Caco-2 (cell line): ENCODE measurements around the gene LSP1. TPM values are rescaled to one million over a fixed set of nuclear protein-coding genes. Genes with fewer than 3 reads are reported as not detected.

Source experiments
- BruUV-seq: library from RNA; stranded (reverse); fragments of 400-500 nt; replicated peaks from 2 replicates; lab custom pipeline; 2021; lab: Mats Ljungman, UMichigan
- CTCF ChIA-PET: fragments of 300-600 bp; sonication (Branson Sonifier 250); formaldehyde crosslinking; loops from one replicate; lab custom pipeline; 2022; ENCODE audit warnings: antibody characterized with exemption; lab: Charles Lee
- POLR2A ChIA-PET: fragments of 300-600 bp; sonication (Branson Sonifier 250); formaldehyde crosslinking; loops from one replicate; lab custom pipeline; 2022; ENCODE audit warnings: antibody characterized with exemption; lab: Charles Lee
- DNase-seq, 2 experiments: peaks; one replicate each; pipeline versions ENCODE4 v3.0.0 to v3.0.0-alpha.2; 2020 to 2022
- H3K27me3 ChIP-seq: replicated peaks from 2 replicates; pipeline ENCODE4 v1.6.0; 2011; ENCODE audit warnings: low read length; ENCODE audit not compliant: control insufficient read depth, insufficient read depth
- H3K36me3 ChIP-seq: 2 replicates; pipeline ENCODE4 v1.5.1; 2011; ENCODE audit warnings: low read length; ENCODE audit not compliant: control insufficient read depth, insufficient read depth
- H3K4me1 ChIP-seq: fragments of 250-450 bp; sonication (Bioruptor Pico); 2 replicates; pipeline ENCODE4 v1.5.1; 2020; ENCODE audit warnings: mild to moderate bottlenecking
- H3K4me3 ChIP-seq: 2 replicates; pipeline ENCODE4 v1.5.1; 2011; ENCODE audit warnings: low read depth, mild to moderate bottlenecking, control low read depth, low read length
- H3K9me3 ChIP-seq: fragments of 250-450 bp; sonication (Bioruptor Pico); 2 replicates; pipeline ENCODE4 v1.5.1; 2020; ENCODE audit warnings: mild to moderate bottlenecking, moderate library complexity
- H3K27ac Mint-ChIP-seq: one replicate; pipeline ENCODE4 v1.8.0; 2022; ENCODE audit warnings: mixed read lengths; ENCODE audit not compliant: unreplicated experiment
- H3K27me3 Mint-ChIP-seq: one replicate; pipeline ENCODE4 v1.8.0; 2022; ENCODE audit warnings: mixed read lengths; ENCODE audit not compliant: insufficient read depth, unreplicated experiment
- H3K36me3 Mint-ChIP-seq: one replicate; pipeline ENCODE4 v1.8.0; 2022; ENCODE audit warnings: mild to moderate bottlenecking, mixed read lengths; ENCODE audit not compliant: insufficient read depth, unreplicated experiment
- H3K4me1 Mint-ChIP-seq: one replicate; pipeline ENCODE4 v1.8.0; 2022; ENCODE audit warnings: low read depth, mixed read lengths; ENCODE audit not compliant: unreplicated experiment
- H3K4me3 Mint-ChIP-seq: one replicate; pipeline ENCODE4 v1.8.0; 2022; ENCODE audit warnings: mild to moderate bottlenecking, moderate library complexity, mixed read lengths; ENCODE audit not compliant: unreplicated experiment
- H3K9me3 Mint-ChIP-seq: one replicate; pipeline ENCODE4 v1.8.0; 2022; ENCODE audit warnings: mixed read lengths; ENCODE audit not compliant: unreplicated experiment
- CTCF ChIP-seq, 2 experiments: fragments of 200-600 bp in 1 of 2; IDR thresholded peaks; 1 replicate in 1 of 2; 2 replicates in 1 of 2; pipeline versions ENCODE4 v1.5.1 to v1.8.0; 2011 to 2022; ENCODE audit warnings: antibody characterized with exemption in 1 of 2, control low read depth in 1 of 2, inconsistent platforms in 1 of 2, low read depth in 1 of 2, low read length in 1 of 2, mild to moderate bottlenecking in 1 of 2, moderate library complexity in 1 of 2; ENCODE audit not compliant: insufficient read depth in 1 of 2, severe bottlenecking in 1 of 2, unreplicated experiment in 1 of 2
- intact Hi-C: fragments of 100-400 bp; cut with micrococcal nuclease; formaldehyde crosslinking; loops from one replicate; pipeline ENCODE4 v1.10.0; 2022; ENCODE audit not compliant: unreplicated experiment
- total RNA-seq: library from RNA; stranded (reverse); gene quantifications from 2 replicates; pipeline ENCODE4 v1.2.3, GENCODE V29; 2022

LSP1 gene
- total RNA-seq, 1 experiment from 2014 or later = not detected

DNA sequence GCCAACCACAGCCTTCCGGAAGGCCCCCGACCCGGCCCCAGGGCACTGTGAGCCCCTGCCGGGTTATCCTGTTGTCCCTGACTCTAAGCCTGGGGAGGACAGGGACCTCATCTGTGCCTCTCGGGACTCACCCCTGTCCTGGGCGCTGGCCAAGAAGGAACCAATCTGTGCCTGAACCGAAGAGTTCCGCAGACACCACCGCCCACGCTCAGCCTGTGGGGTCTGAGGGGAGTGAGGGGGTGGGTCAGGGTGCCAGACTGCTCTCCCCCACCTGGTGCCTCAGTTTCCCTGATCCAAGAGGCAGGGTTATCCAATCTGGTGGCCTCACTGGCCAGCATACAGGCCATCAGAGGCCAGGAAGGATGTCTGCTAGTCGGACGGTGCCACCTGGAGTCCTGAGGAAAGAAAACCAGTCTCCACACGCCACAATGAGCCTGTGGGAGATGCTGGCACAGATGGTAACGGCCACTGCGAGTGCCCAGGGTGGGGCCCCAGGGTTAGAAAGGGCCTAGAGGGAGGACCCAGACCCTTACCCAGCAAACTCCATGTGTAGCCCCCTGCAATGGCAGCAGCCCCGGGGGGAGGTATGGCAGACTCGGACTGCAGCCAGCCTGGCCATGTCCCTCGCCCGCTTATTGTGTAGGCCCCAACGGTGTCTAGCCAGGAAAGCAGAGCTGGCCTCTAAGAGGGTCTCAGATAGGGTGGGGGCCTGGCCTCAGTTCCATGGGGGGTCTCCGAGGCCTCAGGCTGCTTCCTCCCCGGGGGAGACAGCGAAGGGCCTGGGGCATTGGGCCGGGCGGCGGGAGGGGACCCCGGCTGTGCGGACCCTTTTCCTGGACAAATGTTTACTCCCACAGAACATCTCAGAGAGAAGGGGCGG lies 65.8 kb downstream of the LSP1 start:
- intact Hi-C loops = loop anchor here (2.0 kb wide), 1 partner anchor 266 kb away; no protein-coding TSS in a partner anchor
- H3K4me1 Mint-ChIP-seq = no peaks in the 10 kb centered on the region
- ChIA-PET CTCF (interaction anchor here (0.6 to 1.0 kb wide), 4 partner anchors 86 to 266 kb away, joined by 3 to 4 read pairs (median 4); no protein-coding TSS in a partner anchor), POLR2A (no interaction called here)
- H3K27me3 ChIP-seq = no peaks in the 10 kb centered on the region
- no TSS peak for BruUV-seq
- no peaks in the 10 kb centered on the region for H3K27me3 Mint-ChIP-seq
- H3K36me3 ChIP-seq = no peaks in the 10 kb centered on the region
- H3K4me3 ChIP-seq = no peak overlapping the region
- peaks cover 12% of the 10 kb centered on the region for H3K9me3 Mint-ChIP-seq
- peak; percentile 8 to 32 for TF ChIP-seq CTCF (IDR thresholded peaks at IDR 0.05; ENCODE audit: insufficient read depth in 1 of 2, low read depth in 1 of 2, low read length in 1 of 2, severe bottlenecking in 1 of 2, unreplicated experiment in 1 of 2)
- H3K36me3 Mint-ChIP-seq = peaks cover 13% of the 10 kb centered on the region
- H3K9me3 ChIP-seq = 0 out of 2 replicates have a peak, but pooled peaks cover 5% of the 10 kb centered on the region
- no peak for DNase-seq
- no peak overlapping the region for H3K27ac Mint-ChIP-seq
- H3K4me1 ChIP-seq = no peaks in the 10 kb centered on the region
- H3K4me3 Mint-ChIP-seq = no peak overlapping the region

DNA sequence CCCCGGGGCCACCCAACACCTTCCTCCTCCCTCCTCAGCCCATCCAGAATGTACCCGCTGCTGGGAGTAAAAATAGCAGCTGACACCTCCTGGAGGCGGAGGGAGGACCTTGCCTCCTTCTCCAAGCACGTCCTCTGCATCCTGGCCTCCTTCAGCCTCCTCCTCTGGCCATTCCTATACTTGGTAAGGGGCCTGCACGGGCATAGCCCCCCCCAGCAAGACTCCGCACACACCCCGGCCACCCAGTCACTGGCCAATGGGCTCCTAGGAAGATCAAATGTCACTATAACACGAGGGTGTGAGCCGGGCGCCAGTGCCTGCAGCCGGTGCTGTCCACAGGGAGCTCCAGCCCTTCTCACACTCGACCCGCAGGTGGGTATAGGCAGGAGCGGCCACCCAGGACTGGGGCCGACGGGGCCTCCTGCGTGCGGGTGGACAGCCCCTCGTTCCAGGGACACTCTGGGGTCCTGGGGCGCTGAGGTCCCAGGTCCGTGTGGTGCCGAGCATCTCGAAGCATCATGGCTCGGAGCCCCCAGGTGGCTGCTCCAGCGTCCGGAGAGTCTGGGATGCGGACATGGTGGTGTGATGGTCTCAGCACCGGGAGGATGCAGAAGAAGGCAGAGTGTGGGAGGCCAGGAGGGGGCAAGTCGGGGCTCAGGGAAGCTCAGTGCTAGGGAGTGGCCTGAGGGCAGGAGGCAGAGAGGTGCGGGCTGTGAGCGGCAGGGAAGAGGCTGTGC lies 66.7 kb downstream of the LSP1 start, which contains the start of gene TNNT3:
Gene TNNT3, plus strand, starts transcription at position 313 of the 737 bp plus-strand sequence. CDS start 3,172 bp downstream, outside the sequence.
- Histone ChIP-seq H3K9me3 (0 out of 2 replicates have a peak, but pooled peaks cover 5% of the 10 kb centered on the region), H3K36me3 (no peaks in the 10 kb centered on the region), H3K4me1 (no peaks in the 10 kb centered on the region), H3K27me3 (no peaks in the 10 kb centered on the region), H3K4me3 (no peak within 1 kb of the TSS)
- Mint-ChIP-seq H3K4me3 (no peak within 1 kb of the TSS), H3K9me3 (peaks cover 10% of the 10 kb centered on the region), H3K36me3 (peaks cover 6% of the 10 kb centered on the region), H3K4me1 (no peaks in the 10 kb centered on the region), H3K27ac (no peak within 1 kb of the TSS), H3K27me3 (no peaks in the 10 kb centered on the region)
- intact Hi-C loops = loop anchor here (2.0 kb wide), 1 partner anchor 267 kb away; no protein-coding TSS in a partner anchor
- peak in 1 of 2 experiments; percentile 5 for TF ChIP-seq CTCF (IDR thresholded peaks at IDR 0.05; ENCODE audit: insufficient read depth in 1 of 2, low read depth in 1 of 2, low read length in 1 of 2, severe bottlenecking in 1 of 2, unreplicated experiment in 1 of 2)
- DNase-seq = no peak
- POLR2A ChIA-PET = no interaction called here
- CTCF ChIA-PET = interaction anchor here (0.6 to 1.0 kb wide), 5 partner anchors 37 to 267 kb away, joined by 3 to 5 read pairs (median 4); no protein-coding TSS in a partner anchor
- BruUV-seq = no TSS peak
